ENCODE results near the gene DMD.

GRCh38 chrX:32998776-32999175 lies 212.6 kb downstream of the DMD start:
- no peak for TF ChIP-seq CTCF (IDR thresholded peaks at IDR 0.05; ENCODE audit: low read length)
- TF ChIP-seq EZH2 (optimal IDR thresholded peaks at IDR 0.05; ENCODE audit: low read depth, low read length), result no peak
- no peak for TF ChIP-seq EZH2phosphoT487 (IDR thresholded peaks at IDR 0.05; ENCODE audit: low read length)

All from MM.1S (cell line).